SK-N-SH treated with all-trans-retinoic acid at 6 μM for 48 hours (cell line): ENCODE measurements around the gene TRAF3IP3.

ENCODE experiments used
- ARNTL ChIP-seq: fragments of 450-650 bp; formaldehyde crosslinking; IDR thresholded peaks from 2 replicates; pipeline ENCODE4 v1.5.0; 2020; ENCODE audit warnings: low read depth, mild to moderate bottlenecking, moderate library complexity, borderline replicate concordance
- CREB5 ChIP-seq: fragments of 250-450 bp; sonication (Bioruptor Pico); IDR thresholded peaks from 2 replicates; pipeline ENCODE4 v1.5.1; 2020; ENCODE audit warnings: low read depth, mild to moderate bottlenecking, moderate library complexity
- GLIS3 ChIP-seq: fragments of 250-450 bp; sonication (Bioruptor Pico); IDR thresholded peaks from 2 replicates; pipeline ENCODE4 v1.5.0; 2020; ENCODE audit warnings: mild to moderate bottlenecking, moderate library complexity
- PATZ1 ChIP-seq: fragments of 250-450 bp; sonication (Bioruptor Pico); IDR thresholded peaks from 2 replicates; pipeline ENCODE4 v1.8.0; 2020; ENCODE audit warnings: mild to moderate bottlenecking, moderate library complexity, borderline replicate concordance
- PPARA ChIP-seq: fragments of 250-450 bp; sonication (Bioruptor Pico); IDR thresholded peaks from 2 replicates; pipeline ENCODE4 v1.5.0; 2020; ENCODE audit warnings: mild to moderate bottlenecking, borderline replicate concordance
- TOX ChIP-seq: fragments of 250-450 bp; sonication (Bioruptor Pico); IDR thresholded peaks from 2 replicates; pipeline ENCODE4 v1.8.0; 2021; ENCODE audit warnings: mild to moderate bottlenecking, moderate library complexity, borderline replicate concordance
- ZFP3 ChIP-seq: fragments of 250-450 bp; sonication (Bioruptor Pico); IDR thresholded peaks from 2 replicates; pipeline ENCODE4 v1.5.0; 2020; ENCODE audit warnings: mild to moderate bottlenecking, moderate library complexity

GRCh38 chr1:209808059-209808581 is 52.3 kb downstream of the TRAF3IP3 start:
- TF ChIP-seq PATZ1 (CRISPR knock-in tag) (no peak), ZFP3 (CRISPR knock-in tag) (peak; percentile 21; the same call in 1 of the 2 replicates), PPARA (CRISPR knock-in tag) (no peak), CREB5 (no peak), ARNTL (CRISPR knock-in tag) (no peak), TOX (CRISPR knock-in tag) (0 out of 2 replicates have a peak, but pooled peaks have one; percentile 33), GLIS3 (CRISPR knock-in tag) (no peak)
